HepG2 (cell line): ENCODE measurements around the gene ARL4D. TPM values are rescaled to one million over a fixed set of nuclear protein-coding genes. Genes with fewer than 3 reads are reported as not detected.

ENCODE experiments used
- BCLAF1 ChIP-seq: fragments of 450-650 bp; IDR thresholded peaks from 2 replicates; pipeline ENCODE4 v1.6.1; 2017; ENCODE audit warnings: mild to moderate bottlenecking
- BORCS8-MEF2B ChIP-seq: sonication (generic); formaldehyde crosslinking; IDR thresholded peaks from 2 replicates; pipeline ENCODE4 v1.8.0; 2022; ENCODE audit warnings: mild to moderate bottlenecking, missing genetic modification reagents
- EED ChIP-seq: sonication (generic); formaldehyde crosslinking; IDR thresholded peaks from 2 replicates; pipeline ENCODE4 v1.5.0; 2020; ENCODE audit warnings: mild to moderate bottlenecking, missing genetic modification reagents
- GMEB2 ChIP-seq: IDR thresholded peaks from 2 replicates; pipeline ENCODE4 v1.6.1; 2016; ENCODE audit warnings: missing biosample characterization, missing genetic modification reagents, low read depth
- RNF219 ChIP-seq: sonication (generic); formaldehyde crosslinking; IDR thresholded peaks from 2 replicates; pipeline ENCODE4 v1.5.0; 2020; ENCODE audit warnings: mild to moderate bottlenecking, missing genetic modification reagents
- XRCC5 ChIP-seq: fragments of 200-400 bp; formaldehyde crosslinking; optimal IDR thresholded peaks from 2 replicates; pipeline ENCODE3; 2017; ENCODE audit warnings: mild to moderate bottlenecking, low read length
- ZGPAT ChIP-seq: IDR thresholded peaks from 2 replicates; pipeline ENCODE4 v1.6.1; 2016; ENCODE audit warnings: mild to moderate bottlenecking
- ZHX2 ChIP-seq, 2 experiments: sonication (generic) in 1 of 2; formaldehyde crosslinking in 1 of 2; IDR thresholded peaks; 2 replicates each; pipeline versions ENCODE4 v1.6.1 to v1.9.0; 2014 to 2022; ENCODE audit warnings: antibody characterized with exemption in 1 of 2, borderline replicate concordance in 1 of 2, inconsistent platforms in 1 of 2, low read depth in 1 of 2, missing genetic modification reagents in 1 of 2
- ZNF510 ChIP-seq: sonication (generic); formaldehyde crosslinking; IDR thresholded peaks from 2 replicates; pipeline ENCODE4 v1.4.0; 2020; ENCODE audit warnings: low read depth, mild to moderate bottlenecking, missing genetic modification reagents
- ZNF567 ChIP-seq: sonication (generic); formaldehyde crosslinking; IDR thresholded peaks from 2 replicates; pipeline ENCODE4 v1.8.1; 2023; ENCODE audit warnings: mild to moderate bottlenecking, missing genetic modification reagents, borderline replicate concordance
- ZNF672 ChIP-seq: sonication (generic); formaldehyde crosslinking; IDR thresholded peaks from 2 replicates; pipeline ENCODE4 v1.8.1; 2022; ENCODE audit warnings: missing genetic modification reagents
- polyA plus RNA-seq, 8 experiments: library from polyadenylated mRNA; depleted of rRNA in 3 of 8; stranded (reverse) in 7 of 8; unstranded in 1 of 8; fragments of >200 nt; fragmentation: Illumina TruSeq in 4 of 8; extraction: Trizol in 4 of 8; gene quantifications; 2 replicates each; pipeline versions ENCODE4 v1.2.1 to v1.2.3, GENCODE V29; 2011 to 2016; ENCODE audit warnings: low read depth in 4 of 8, missing spikeins in 1 of 8, mixed read lengths in 1 of 8; ENCODE audit not compliant: insufficient read depth in 1 of 8
- total RNA-seq, 5 experiments: library from RNA; depleted of rRNA; stranded (reverse); fragments of >200 nt; fragmentation: Illumina TruSeq; extraction: Trizol; gene quantifications; 2 replicates each; pipeline ENCODE4 v1.2.3, GENCODE V29; 2016; ENCODE audit warnings: low read depth in 1 of 5

Gene ARL4D
- total and polyA plus RNA-seq, 2 of the 13 experiments (the other 11 are each of a cell fraction or from before 2014, with no cell fraction given): 9.0 to 25.9 TPM

GRCh38 chr17:43398724-43399595 is at the start of gene ARL4D (continued):
- no peak for TF ChIP-seq BCLAF1
- TF ChIP-seq RNF219: peak; percentile 84
- TF ChIP-seq XRCC5: peak; percentile 41
- TF ChIP-seq GMEB2 (CRISPR knock-in tag): no peak
- TF ChIP-seq EED (CRISPR knock-in tag): 0 out of 2 replicates have a peak, but pooled peaks have one; percentile 60
- peak; percentile 93; the same call in 1 of the 2 replicates for TF ChIP-seq BORCS8-MEF2B (CRISPR knock-in tag)
- no peak; the same call in 1 of the 2 replicates for TF ChIP-seq ZNF510 (CRISPR knock-in tag)
- peak; percentile 71 for TF ChIP-seq ZHX2 (IDR thresholded peaks at IDR 0.05; ENCODE audit: low read depth)
- TF ChIP-seq ZHX2 (CRISPR knock-in tag; IDR thresholded peaks at IDR 0.05; ENCODE audit: borderline replicate concordance): no peak
- TF ChIP-seq ZNF567 (CRISPR knock-in tag): no peak
- peak; percentile 84 for TF ChIP-seq ZGPAT (CRISPR knock-in tag)
- TF ChIP-seq ZNF672 (CRISPR knock-in tag): no peak
